Pons (tissue), 1 donor: ENCODE data around the gene RALGPS2.

Experiments
- DNase-seq: peaks from one replicate; pipeline ENCODE4 v3.0.0-alpha.2; 2016; ENCODE audit warnings: low spot score

RALGPS2 gene

DNA sequence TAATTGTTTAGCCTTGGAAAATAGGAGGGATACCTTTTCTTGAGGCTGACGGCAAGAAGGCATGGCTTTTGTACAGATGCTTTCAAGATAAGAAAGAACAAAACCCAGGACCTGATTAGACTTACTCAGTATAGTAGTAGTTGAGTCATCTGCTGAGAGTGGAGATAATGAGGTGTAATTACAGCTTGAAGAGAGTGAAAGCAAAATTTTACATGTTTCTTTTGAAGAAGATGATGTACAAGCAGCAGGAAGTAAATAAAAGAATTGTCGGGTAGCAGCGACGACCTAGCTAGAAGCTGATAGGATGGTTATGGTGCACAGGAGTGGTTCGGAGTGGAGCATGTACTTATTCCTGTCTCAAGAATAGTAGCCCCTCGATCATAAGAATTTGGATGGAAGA is 139.3 kb downstream of the RALGPS2 start:
- DNase-seq, result no peak

DNA sequence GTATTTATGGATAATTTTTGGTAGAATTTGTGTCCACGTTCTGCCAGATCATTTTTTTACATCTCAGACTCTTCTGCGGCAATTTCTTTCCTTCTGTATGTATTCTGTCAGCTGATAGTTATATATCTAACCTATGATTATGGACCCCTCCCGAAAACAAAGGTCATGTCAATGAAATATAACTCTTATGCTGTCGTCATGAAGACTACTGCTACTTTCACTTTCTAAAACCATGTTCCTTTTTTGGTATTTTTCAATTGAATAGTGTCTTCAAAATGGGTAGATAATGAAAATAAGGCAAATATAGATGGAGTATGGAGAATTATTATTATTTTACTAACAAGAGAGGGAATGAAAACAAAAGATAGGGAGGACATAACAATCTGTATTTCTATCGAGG is 142.6 kb downstream of the RALGPS2 start:
- no peak for DNase-seq

- DNase-seq, result no peak
These were observed 143.7 kb downstream of the RALGPS2 start for GRCh38 chr1:178868706-178869105.

DNA sequence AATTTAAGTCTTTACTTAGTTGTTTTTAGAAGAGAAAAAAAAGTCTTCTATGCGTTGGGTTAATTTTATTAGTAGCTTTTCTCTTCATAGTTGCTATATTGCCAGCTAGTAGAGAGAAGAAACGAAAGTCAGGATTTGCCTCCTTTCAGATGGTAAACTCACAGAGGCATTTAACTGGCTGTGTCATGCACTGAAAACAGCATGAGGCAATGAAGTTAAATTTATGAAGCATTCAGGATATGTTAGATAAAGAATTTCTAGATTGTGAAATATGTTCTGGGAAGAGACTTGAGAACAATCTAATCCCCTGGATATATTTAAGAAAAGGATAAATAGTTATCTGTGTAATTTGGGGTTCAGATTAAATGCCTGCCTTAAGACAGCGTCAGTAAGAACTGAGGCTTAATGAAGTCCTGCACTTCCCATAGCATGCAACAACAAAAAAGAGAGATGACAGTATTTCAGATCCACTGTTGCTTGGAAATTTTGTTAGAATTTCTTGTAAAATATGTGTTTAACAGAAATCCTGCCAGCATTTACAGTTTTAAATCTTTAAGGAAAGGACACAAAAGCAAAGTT is 144.2 kb downstream of the RALGPS2 start:
- DNase-seq, result no peak

- no peak for DNase-seq
These were observed 145.2 kb downstream of the RALGPS2 start for GRCh38 chr1:178870221-178870620.

DNA sequence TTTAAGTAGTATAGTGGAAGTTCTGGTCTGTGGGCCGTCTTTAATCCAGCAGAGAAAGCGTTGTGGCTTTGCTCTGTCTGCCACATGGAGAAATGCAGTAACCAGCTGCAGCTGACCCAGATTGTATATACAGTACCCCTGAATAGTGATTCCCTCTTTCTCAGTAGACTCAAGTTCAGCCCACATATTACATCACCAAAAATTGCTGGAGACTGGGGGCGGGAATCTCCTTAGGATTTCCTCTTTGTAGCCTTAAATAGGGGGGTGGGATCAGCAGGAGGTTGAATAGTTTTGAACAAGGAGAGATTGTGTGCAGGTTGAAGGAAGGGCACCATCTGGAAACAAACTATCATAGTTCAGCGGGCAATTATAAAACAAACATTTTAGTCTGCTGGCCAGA is 145.9 kb downstream of the RALGPS2 start, which contains the start of gene ANGPTL1:
Gene ANGPTL1 (minus strand): TSS at position 134 of the 400 bp plus-strand sequence. CDS start 5,301 bp downstream, outside the sequence.
- DNase-seq, result no peak

GRCh38 chr1:178871551-178872320 is 146.7 kb downstream of the RALGPS2 start:
- no peak for DNase-seq

DNA sequence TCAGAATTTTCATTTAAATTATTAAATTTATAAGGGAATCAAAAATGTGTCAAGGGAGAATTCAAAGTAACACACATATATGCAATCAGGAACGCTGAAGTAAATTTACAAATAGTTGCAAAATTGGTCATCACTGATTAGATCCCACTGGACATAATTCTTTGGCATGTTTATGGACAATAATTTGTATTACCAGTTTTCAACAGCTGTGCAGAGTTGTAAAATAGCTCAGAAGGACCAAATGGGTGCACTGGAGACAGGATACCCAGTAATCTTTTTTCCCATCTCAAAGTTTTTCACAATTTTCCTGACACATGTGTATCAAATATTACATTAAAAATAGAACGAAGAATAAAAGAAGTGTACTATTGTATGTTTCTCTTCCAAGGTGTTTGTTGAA is 149.9 kb downstream of the RALGPS2 start:
- no peak for DNase-seq

GRCh38 chr1:178875936-178876335 is 150.9 kb downstream of the RALGPS2 start:
- no peak for DNase-seq

GRCh38 chr1:178877896-178878295 is 152.9 kb downstream of the RALGPS2 start:
- no peak for DNase-seq

DNA sequence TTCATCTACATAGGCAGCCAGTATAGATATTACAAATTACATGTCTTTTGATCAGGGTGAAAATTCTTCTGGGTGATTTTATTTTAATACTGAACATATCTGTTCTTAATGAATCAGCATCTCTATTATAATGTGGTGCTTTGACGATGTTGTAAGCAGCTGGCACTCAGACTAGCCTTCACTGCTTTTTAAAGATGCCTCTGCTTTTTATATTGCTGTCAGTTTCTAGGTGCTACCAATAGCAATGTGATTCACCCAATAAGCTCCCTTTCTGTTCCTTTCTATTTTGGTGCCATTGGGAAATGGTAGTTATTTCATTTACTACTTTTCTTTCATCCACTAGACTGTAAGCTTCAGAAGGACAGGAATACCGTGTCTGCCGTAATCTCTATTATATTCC is 156.9 kb downstream of the RALGPS2 start:
- DNase-seq, result no peak

DNA sequence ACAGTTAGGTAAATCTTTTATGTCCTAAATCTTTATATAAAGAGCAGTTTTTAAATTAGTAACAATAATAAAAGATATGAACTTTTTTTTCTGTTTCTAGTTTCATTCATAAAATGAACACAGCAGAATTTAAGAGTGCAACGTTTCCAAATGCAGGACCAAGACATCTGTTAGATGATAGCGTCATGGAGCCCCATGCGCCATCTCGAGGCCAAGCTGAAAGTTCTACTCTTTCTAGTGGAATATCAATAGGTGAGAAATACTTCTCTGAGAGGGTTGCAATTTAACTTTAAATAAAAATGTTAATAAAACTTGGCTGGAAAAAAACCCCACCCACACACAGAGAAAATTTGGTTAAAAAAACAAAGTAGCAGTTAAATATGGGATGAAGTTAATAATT is 160.8 kb downstream of the RALGPS2 start:
- DNase-seq, result no peak

GRCh38 chr1:178886551-178886950 is 161.5 kb downstream of the RALGPS2 start:
- no peak for DNase-seq

DNA sequence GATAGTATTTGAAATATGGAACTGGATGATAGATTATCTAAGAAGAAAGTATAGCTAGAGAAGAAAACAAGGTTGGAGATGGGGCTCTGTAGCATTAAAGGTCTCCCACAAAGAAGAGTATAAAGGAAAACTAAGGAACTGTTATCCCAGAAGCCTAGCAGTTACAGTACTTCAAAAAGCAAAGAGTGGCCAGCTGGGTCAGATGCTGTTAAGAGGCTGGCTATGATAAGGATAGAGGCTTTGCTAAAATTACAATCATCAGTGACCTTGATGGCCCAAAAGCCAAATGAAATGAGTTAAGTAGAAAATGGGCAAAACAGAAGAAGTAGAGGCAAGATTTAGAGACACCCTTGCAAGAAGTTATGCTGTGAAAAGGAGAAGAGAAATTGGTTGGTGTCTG is 170.9 kb downstream of the RALGPS2 start:
- DNase-seq, result no peak

- no peak for DNase-seq
These were observed 173.4 kb downstream of the RALGPS2 start for GRCh38 chr1:178898401-178898800.

DNA sequence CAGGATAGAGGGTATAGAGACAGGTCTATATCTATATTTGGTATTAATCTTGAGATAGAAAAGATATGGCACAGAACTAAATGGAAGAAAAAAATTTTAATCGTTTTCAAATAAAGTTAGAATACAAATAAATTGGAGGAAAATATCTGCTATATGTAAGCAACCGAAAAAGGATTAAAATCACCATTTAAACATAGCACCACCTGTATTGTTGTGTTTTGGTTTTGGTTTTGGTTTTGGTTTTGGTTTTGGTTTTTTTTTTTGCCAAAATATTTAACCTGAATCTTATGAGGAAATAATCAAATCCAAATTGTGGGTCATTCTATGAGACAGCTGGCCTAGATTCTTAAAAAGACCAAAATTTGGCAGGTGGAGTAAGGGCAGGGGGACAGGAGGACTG is 174.4 kb downstream of the RALGPS2 start:
- DNase-seq, result no peak

- DNase-seq, result no peak
These were observed 176.6 kb downstream of the RALGPS2 start for GRCh38 chr1:178901482-178902125.

- no peak for DNase-seq
These were observed 183.3 kb downstream of the RALGPS2 start for GRCh38 chr1:178908358-178908757.

- DNase-seq, result no peak
These were observed 185.0 kb downstream of the RALGPS2 start for GRCh38 chr1:178910023-178910422.

- no peak for DNase-seq
These were observed 187.6 kb downstream of the RALGPS2 start for GRCh38 chr1:178912597-178912996.

- DNase-seq, result no peak
These were observed 191.6 kb downstream of the RALGPS2 start for GRCh38 chr1:178916448-178917174.

DNA sequence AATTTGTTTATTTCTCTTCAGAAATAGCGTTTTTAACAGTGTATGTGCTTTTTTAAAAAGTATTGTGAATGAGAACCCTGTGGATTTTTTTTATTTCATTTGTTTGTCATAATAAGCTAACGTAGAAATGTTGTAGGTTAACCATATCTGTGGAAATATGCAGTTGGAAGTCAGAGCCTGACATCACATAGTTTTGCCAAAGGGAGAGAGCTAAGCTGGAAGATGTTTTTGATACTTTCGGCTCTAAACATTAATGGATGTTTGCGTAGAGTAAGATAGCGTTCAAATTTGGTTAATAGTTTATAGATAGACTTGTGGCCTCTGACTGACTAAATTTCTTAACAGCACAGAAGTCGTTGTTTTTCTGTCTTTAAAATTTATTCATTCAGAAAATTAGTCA is 193.3 kb downstream of the RALGPS2 start:
- no peak for DNase-seq

GRCh38 chr1:178918955-178919354 is 193.9 kb downstream of the RALGPS2 start:
- DNase-seq, result no peak
